Fibroblast of gingiva (primary cell): ENCODE data around the gene AASDHPPT.

ENCODE experiments used
- DNase-seq: peaks from one replicate; pipeline ENCODE4 v3.0.0-alpha.2; 2011; ENCODE audit warnings: low read depth

The AASDHPPT gene

DNA sequence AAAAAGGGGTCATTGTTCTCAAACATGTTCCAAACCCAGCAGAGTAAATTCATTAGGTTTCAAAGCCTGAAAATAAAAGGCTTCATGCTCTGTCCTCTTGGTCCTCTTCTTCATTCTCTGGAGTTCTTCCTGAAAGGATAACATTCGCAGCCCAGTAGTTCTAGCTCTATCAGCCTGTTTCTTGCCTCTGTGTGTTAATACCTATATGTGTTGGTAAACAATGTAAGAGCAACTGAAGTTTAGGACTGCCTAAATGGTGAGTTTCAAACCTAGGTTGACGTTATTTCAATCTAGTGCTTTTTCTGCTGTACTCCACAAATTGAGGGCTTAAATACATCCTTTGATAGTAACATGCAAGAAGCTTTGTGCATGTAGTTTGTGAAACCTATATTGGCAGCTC lies 9.4 kb downstream of the AASDHPPT start:
- DNase-seq = no peak

- DNase-seq = peak; percentile 47
Observed at GRCh38 chr11:106087815-106088435, 10.5 kb downstream of the AASDHPPT start.

DNA sequence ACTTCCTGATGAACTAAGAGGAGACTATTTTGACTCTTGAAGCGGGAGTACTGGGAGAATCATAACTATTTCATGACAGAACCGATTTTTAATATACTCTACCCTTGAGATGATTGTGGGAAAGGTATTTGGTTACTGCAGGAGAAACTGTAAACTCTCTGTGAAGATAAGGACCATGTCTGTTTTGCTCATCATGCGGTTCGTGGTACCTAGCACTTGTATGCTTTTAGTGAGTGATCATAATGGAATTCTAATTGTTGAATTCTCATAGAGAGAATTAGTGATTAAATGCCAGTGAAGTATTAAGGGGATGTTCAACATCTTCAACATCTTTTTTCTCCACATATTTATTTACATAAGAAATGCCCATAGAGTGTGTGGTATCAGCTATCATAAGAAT lies 11.4 kb downstream of the AASDHPPT start:
- DNase-seq = no peak

GRCh38 chr11:106091480-106092123 lies 14.1 kb downstream of the AASDHPPT start:
- peak; percentile 54 for DNase-seq

DNA sequence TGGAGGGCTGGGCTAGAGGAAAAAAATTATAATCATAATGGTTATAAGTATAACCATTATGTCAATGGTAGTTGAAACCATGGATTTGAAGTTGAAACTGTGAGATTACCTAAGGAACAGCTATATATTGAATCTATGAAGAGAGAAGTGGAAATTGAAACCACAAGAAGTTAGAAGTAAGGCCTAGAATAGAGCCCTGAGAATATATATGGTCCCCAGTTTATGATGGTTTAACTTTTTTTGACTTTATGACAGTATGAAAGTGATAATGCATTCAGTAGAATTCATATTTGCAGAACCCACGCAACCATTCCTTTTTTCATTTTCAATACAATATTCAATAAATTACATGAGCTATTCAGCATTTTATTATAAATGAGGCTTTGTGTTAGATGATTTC lies 15.0 kb downstream of the AASDHPPT start:
- no peak for DNase-seq

- no peak for DNase-seq
Observed at GRCh38 chr11:106098893-106099553, 21.6 kb downstream of the AASDHPPT start.

- DNase-seq = no peak
Observed at GRCh38 chr11:106101370-106101769, 23.9 kb downstream of the AASDHPPT start.

- peak; percentile 8 for DNase-seq
Observed at GRCh38 chr11:106101819-106102218, 24.4 kb downstream of the AASDHPPT start.

DNA sequence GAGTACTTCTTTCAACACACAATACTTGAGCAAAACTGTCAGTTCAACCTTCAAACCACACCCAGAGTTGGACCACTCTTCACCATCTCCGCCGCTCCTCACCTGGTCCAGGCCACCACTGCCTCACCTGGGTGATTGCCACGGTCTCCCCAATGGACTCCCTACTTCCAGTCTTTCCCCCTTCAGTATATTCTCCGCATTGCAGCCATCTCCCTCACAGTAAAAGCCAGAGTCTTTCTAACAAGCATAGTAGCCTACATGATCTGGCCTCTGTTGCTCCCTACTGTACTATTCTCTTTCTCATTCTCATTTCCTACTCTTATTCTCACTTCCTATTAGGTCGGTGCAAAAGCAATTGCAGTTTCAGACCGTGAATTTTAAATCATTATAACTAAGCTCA lies 28.5 kb downstream of the AASDHPPT start:
- no peak for DNase-seq

- no peak for DNase-seq
Observed at GRCh38 chr11:106121570-106122320, 44.3 kb downstream of the AASDHPPT start.

DNA sequence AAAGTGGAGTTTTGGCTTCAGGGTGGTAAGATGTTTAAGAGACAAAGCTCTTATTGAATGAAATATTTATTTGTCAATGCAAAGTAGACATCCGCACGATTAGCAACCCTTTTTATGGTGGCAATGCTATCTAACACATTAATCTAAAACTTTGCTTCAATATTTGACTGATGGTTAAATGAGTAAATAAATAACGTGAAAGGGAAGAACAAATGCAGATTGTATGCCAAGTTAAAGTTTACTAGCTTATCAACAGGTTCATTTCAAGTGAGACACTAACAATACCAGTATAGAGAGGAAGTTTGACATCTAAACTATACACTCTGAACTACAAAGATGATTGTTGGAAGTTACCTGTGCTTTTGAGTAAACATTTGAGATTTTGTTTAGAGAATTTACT lies 50.1 kb downstream of the AASDHPPT start:
- DNase-seq = no peak

DNA sequence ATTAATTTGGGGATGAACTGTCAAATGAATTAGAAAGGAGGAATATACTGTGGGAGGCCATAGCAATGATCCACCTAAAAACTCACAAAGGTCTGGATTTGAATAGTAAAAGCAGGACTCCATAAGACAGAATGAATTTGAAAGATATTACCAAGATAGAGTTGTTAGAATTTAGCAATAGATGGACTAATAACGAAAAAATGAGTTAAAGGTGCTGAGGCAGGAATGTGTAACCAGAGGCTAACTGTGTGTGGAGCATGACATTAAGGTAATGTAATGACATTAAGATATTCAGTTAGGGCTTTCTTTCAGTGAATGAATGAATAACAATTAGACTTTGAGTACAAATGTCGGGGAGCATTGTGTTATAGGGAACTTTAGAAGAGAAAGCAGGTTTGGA lies 51.3 kb downstream of the AASDHPPT start:
- DNase-seq = no peak

DNA sequence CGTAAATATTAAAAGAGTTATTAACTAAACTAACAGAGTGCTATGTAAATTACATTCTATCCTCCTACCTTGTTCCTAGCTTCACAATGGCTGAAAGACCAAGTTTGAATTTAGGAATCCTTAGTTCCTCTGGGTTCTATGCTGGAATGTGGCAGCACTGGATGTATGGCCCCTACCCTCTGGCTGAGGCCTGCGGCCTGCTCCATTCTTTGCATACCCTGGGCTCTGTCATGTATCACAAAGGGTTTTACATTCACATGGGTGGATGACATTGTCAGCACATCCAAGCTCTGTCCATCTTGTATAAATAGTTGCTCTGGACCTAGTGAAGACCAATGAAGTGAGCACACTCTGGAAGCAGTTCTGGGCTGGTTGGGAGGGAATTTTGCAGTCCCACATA lies 54.5 kb downstream of the AASDHPPT start:
- DNase-seq = no peak

DNA sequence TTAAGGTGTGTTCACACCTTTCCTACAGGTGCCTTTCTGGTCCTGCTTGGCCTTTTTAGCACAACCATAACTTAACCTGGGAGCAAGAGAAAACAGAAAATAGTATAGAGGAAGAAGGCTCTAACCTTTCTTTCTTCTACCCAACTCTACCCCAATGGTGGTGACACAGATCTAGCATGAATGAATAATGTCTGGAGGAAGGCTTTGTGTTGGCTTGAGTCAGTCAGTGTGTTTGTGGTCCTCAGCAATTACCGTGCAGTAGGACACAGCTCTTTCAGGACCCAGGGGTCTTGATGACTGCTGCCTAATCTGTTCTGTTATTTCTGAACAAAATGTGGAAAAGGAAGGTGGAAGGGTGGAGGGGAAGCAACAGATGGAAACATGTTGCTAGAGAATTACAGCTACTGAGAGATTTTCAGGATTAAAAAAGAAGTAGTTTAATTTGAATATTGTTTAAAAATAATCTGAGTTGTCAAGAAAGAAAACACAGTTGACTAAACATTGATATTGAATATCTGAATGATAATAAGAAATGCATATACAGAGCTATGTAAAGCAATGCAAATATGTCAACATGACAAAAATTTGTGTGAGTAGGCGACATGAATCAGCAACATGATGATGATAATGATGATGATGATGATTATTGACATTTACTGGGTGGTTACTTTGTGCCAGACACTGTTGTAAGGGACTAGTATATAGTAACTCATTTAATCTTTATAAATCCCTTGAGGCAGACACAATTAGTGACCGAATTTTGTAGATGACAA lies 55.3 kb downstream of the AASDHPPT start:
- no peak for DNase-seq

GRCh38 chr11:106133529-106133928 lies 56.1 kb downstream of the AASDHPPT start:
- no peak for DNase-seq

DNA sequence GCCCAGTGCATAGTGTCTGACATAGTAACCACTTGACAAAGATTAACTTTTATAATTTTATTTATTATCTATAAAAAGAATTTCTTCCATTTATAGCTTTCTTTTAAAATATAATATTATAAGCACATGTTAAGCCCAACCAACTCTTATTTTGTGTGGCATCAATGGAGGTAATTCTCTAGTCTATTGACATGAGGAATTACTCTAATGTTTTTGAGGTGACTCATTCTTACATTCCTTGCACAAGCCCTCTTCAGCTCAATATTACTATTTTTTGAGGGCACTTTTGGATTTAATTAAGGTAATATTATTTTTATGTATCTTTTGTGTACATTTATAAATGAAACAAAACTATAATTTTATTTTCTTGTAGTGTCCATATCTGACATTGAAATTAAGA lies 59.6 kb downstream of the AASDHPPT start:
- no peak for DNase-seq

- DNase-seq = no peak
Observed at GRCh38 chr11:106137758-106138157, 60.3 kb downstream of the AASDHPPT start.
